ENCODE data around the gene CASTOR2.
"Not testable (repeated sequence)": the region's sequence is repeated elsewhere in the genome, so short reads cannot be mapped to it uniquely, and the experiment has no call there.

CASTOR2 gene

GRCh38 chr7:74964511-74965119 is at the start of gene CASTOR2:
CASTOR2 (plus strand) TSS chr7:74964705; CDS start chr7:74964986, 281 bp downstream.
- not testable (repeated sequence) for DNase-seq (ENCODE audit: low read depth)

- not testable (repeated sequence) for DNase-seq (ENCODE audit: low read depth)
Observed at GRCh38 chr7:74922321-74922890, 42.1 kb upstream of the CASTOR2 start.

GRCh38 chr7:74923644-74924043 is 40.9 kb upstream of the CASTOR2 start:
- not testable (repeated sequence) for DNase-seq (ENCODE audit: low read depth)

- not testable (repeated sequence) for DNase-seq (ENCODE audit: low read depth)
Observed at GRCh38 chr7:74926968-74927367, 37.5 kb upstream of the CASTOR2 start.

DNA sequence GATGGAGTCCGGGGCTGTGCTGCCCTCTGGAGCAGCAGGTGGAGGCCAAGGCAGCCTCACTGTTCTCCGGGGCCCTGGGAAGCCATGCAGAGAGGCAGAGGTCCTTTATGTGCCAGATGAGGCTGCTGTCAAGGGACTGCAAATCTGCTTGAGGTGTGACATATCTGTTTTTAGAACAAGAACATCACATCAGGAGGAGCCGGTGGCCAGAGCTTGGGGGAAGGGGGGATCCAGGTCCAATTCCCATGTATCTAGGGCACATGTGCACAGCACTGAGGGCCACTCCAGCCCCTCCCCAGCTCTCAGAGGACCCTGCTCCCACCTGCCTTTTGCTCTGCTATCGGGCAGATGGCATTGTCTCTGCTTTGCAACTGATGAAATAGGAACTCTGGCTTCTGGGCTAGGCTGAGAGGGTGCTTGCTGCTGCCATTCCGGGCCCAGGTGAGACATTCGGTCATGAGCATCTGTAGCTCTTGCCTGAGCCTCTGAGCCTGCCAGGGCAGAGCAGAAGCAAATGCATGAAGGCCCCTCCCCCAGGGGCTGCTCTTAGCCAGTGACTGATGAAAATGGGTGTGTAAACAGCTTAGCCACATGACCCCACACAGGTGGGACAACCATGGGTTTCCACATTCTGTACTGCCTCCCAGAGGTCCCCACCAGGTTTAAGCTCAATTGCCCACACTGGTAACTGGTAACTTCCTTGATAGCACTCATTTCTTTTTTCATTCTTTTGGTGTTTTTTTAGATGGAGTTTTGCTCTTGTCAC is 32.8 kb upstream of the CASTOR2 start:
- DNase-seq (ENCODE audit: low read depth) = not testable (repeated sequence)

DNA sequence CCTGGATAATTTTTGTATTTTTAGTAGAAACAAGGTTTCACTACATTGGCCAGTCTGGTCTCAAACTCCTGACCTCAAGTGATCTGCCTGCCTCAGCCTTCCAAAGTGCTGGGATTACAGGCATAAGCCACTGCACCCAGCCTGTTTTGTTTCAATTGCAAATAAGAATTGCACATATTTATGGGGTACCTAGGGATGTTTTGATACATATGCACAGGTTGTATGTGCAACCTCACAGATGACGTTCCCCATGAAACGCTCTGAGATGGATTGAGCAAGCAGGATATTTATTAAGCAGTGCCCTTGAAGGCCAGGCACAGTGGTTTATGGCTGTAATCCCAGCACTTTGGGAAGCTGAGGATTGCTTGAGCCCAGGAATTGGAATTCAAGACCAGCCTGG is 25.1 kb upstream of the CASTOR2 start:
- not testable (repeated sequence) for DNase-seq (ENCODE audit: low read depth)

DNA sequence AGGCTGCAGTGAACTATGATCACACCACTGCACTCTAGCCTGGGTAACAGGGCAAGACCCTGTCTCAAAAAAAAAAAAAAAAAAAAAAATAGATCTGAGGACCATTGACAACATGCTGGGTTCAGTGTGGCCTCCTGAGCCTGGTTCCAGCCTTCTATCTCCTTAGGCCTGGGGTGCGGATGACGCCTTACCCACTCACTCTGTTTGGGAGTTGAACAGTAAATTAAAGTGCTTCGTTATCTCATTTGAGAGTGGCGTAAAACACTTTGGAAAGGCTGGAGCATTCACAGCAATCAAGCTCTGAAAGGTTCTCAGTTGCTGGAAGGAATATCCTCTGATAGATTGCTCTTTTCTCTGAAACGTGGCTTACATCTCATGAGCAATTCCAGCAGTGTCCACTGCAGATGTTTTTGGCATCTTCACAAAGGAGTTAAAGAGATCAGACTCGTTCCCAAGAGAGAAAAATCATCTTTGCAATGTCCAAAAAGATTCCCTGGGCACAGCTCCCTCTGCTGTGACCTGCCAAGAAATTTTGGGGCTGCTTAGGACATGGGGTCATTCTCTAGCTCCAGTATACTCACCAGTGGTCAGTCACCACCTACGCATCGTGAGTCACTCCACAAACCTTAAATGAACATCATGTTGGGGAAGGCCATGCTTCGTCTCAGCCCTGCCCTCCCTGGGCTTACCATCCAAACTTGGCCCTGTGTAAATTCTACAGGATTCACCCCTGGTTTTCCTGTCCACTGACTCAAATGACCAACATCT is 23.0 kb upstream of the CASTOR2 start:
- DNase-seq (ENCODE audit: low read depth) = not testable (repeated sequence)

DNA sequence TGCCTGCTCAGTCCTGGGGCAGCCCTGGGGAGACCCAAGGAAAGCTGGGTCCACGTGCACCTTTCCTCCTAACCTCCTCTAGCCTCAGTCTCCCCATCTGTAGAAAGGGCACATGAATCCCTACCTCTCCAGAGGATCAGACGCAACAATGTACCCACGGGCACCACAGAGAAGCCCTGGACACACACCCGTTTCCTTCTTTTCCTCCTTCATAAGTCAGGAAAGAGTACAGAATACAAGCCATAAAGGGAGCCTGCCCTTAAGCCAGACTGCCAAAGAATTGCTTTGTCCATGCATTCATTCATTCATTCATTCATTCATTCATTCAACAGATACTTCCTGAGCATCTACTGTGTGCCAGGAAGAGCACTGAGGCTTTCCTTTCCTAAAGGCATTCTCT is 20.6 kb upstream of the CASTOR2 start:
- DNase-seq (ENCODE audit: low read depth) = not testable (repeated sequence)

- DNase-seq (ENCODE audit: low read depth) = not testable (repeated sequence)
Observed at GRCh38 chr7:74947741-74948140, 16.8 kb upstream of the CASTOR2 start.

DNA sequence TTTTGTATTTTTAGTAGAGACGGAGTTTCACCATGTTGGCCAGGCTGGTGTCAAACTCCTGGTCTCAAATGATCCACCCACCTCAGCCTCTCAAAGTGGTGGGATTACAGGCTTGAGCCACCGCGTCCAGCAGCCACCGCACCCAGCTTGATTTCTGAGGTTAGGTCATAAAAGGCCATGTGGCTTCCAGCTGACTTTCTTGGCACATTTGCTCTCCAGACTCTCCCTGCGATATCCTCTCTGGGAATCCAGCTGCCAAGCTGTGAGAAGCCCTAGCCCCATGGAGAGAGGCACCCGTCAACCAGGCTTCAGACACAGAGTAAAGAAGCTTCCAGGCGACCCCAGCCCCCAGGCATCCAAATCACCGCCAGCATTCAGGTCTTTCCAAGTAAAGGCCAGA is 10.7 kb upstream of the CASTOR2 start:
- DNase-seq (ENCODE audit: low read depth) = not testable (repeated sequence)

DNA sequence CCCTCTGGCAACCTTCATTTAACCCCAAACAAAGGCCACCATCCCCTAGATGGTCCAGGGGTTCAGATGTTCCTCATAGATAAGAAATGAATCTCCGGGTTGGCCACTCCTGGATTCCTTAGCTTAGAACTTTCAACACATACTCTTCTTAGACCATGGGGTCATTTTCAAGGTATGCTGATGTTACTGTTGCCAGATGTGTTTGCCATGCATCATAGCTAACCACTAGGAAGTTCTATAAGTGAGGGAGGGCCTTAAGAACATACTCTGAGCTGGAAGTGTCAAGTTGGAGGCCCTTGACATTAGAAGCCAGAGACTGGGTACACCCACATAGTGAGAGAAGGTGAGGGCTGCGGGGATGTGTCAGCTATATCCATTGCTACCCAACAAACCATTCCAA is 6.2 kb upstream of the CASTOR2 start:
- not testable (repeated sequence) for DNase-seq (ENCODE audit: low read depth)

- DNase-seq (ENCODE audit: low read depth) = not testable (repeated sequence)
Observed at GRCh38 chr7:74963704-74964510, 598 bp upstream of the CASTOR2 start.

DNA sequence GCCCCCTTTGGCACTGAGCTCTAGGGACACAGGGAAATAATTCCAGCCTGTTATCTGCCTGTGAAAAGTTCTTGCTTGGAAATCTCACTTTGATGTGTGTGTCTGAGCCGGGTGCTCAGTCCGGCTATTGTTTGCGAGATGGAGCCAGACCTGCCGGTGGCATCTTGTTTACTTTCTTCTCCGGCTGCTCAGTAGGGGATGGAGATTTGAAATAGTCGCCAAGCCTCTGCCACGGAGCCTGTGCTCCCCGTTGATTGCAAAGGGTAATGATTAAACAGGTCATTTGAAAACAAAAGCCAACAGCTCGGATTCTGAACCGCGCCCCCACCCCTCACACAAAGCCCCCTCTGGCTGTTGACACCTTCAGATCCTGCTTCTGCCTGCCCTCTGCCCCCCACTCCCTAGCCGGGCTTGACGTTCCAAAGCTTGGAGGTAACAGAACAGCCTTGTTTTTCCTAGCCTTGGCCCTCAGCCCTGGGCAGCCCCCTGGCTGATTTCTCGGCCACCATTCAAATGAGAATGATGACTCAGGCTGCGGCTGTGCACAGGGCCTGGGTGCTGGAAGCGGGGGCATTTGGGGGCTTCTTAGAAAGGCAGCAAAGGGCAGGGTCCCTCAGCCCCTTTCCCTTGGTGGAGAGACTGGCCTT is 1.8 kb downstream of the CASTOR2 start:
- not testable (repeated sequence) for DNase-seq (ENCODE audit: low read depth)

DNA sequence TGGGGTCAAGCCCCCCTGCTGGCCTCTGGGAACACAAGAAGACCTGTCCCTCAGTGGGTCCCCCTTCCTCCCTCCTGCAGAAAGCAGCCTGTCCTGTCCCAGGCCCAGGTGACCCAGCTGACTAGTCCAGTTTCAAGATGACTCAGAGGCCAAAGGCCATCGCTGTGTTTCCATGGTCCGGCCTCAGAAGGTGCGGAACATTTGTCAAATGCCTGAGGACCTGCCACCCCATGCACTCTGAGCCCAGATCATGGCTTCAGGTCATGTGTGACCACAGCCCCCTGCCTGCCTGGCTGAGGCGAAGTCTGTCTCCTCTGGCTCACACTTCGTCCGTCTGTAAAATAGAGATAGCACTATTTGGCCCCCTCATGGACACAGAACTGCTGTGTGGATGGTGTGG is 2.4 kb downstream of the CASTOR2 start:
- not testable (repeated sequence) for DNase-seq (ENCODE audit: low read depth)

- not testable (repeated sequence) for DNase-seq (ENCODE audit: low read depth)
Observed at GRCh38 chr7:74971431-74971830, 6.9 kb downstream of the CASTOR2 start.

DNA sequence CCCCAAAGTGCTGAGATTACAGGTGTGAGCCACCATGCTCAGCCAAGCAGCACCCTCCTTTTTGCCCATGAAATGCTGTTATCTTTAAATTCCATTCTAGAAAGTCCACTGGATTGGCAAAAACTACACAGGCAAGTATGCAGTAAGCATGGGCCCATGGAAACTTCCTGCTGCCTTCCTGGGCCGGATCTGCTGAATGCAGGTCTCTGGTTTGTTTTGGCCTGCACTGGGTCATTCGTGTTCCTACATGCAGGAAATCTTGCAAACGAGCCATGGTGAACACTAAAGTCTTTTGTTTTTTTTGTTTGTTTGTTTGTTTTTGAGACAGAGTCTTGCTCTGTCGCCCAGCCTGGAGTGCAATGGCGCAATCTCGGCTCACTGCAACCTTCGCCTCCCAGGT is 7.9 kb downstream of the CASTOR2 start:
- not testable (repeated sequence) for DNase-seq (ENCODE audit: low read depth)

DNA sequence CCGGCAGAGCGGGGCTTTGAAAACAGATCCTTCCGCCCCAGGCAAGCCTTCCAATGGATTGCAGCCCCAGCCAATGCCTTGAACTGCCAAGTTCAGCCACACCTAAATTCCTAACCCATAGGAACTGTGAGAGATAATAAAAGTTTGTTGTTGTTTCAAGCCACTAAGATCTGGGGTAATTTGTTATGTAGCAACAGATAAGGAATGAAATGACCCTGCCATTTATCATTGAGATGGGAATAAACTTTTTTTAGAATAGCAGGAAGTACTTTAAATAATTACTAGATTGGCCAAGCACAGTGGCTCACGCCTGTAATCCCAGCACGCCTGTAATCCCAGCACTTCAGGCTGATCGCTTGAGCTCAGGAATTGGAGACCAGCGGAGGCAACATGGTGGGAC is 11.5 kb downstream of the CASTOR2 start:
- not testable (repeated sequence) for DNase-seq (ENCODE audit: low read depth)

DNA sequence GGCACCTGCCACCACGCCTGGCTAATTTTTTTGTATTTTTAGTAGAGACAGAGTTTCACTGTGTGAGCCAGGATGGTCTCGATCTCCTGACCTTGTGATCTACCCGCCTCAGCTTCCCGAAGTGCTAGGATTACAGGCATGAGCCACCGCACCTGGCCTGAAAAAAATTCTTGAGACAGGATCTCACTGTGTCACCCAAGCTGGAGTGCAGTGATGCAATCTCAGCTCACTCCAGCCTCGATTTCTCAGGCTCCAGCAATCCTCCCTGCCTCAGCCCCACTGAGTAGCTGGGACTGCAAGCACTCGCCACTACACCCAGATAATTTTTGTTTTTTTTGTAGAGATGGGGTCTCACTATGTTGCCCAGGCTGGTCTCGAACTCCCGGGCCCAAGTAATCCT is 13.0 kb downstream of the CASTOR2 start:
- not testable (repeated sequence) for DNase-seq (ENCODE audit: low read depth)

DNA sequence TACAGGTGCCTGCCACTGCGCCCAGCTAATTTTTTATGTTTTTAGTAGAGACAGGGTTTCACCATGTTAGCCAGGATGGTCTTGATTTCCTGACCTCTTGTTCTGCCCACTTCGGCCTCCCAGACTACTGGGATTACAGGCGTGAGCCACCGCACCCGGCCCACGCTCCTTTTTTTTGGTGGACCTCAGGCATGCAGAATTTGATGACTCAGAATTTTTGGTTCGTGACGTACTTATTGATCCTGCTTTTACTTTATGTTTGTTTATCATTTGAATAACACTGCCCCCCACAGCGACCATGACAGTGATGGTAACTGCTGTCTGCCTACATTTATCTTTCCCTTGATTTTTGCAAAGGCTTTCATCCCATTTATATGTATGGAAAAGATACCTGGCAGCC is 23.9 kb downstream of the CASTOR2 start:
- DNase-seq (ENCODE audit: low read depth) = not testable (repeated sequence)

- no peak for DNase-seq (ENCODE audit: low read depth)
Observed at GRCh38 chr7:74993121-74993520, 28.6 kb downstream of the CASTOR2 start.
